ENCODE measurements around the gene SAMD10.

The SAMD10 gene

GRCh38 chr20:64010711-64011237, 31.3 kb upstream of the SAMD10 start:
- ChIA-PET POLR2A (no interaction called here), CTCF (no interaction called here)
- DNase-seq (ENCODE audit: low read depth, low spot score): peak; percentile 23
- H3K4me3 ChIP-seq (ENCODE audit: low read depth, low read length): no peak overlapping the region
- no peak for TF ChIP-seq CTCF (IDR thresholded peaks at IDR 0.05; ENCODE audit: insufficient read depth, low read length, missing control alignments)

GRCh38 chr20:64009811-64010387, 30.5 kb upstream of the SAMD10 start:
- H3K4me3 ChIP-seq (ENCODE audit: low read depth, low read length): no peak overlapping the region
- ChIA-PET POLR2A (no interaction called here), CTCF (no interaction called here)
- DNase-seq (ENCODE audit: low read depth, low spot score): no peak
- no peak for TF ChIP-seq CTCF (IDR thresholded peaks at IDR 0.05; ENCODE audit: insufficient read depth, low read length, missing control alignments)

- POLR2A ChIA-PET: no interaction called here
- DNase-seq (ENCODE audit: low read depth, low spot score): no peak
Observed at GRCh38 chr20:64006902-64007301, 27.5 kb upstream of the SAMD10 start.

GRCh38 chr20:64006490-64006889, 27.0 kb upstream of the SAMD10 start:
- no peak for TF ChIP-seq CTCF (IDR thresholded peaks at IDR 0.05; ENCODE audit: insufficient read depth, low read length, missing control alignments)
- no peak for DNase-seq (ENCODE audit: low read depth, low spot score)
- ChIA-PET CTCF (interaction anchor here (1.2 to 1.6 kb wide), 3 partner anchors 26 to 51 kb away, joined by 3 to 4 read pairs (median 3); no protein-coding TSS in a partner anchor), POLR2A (no interaction called here)
- no peak overlapping the region for H3K4me3 ChIP-seq (ENCODE audit: low read depth, low read length)

More at GRCh38 chr20:64006902-64007301, 27.5 kb upstream of the SAMD10 start:
- TF ChIP-seq CTCF (IDR thresholded peaks at IDR 0.05; ENCODE audit: insufficient read depth, low read length, missing control alignments): no peak
- CTCF ChIA-PET: interaction anchor here (1.2 kb wide), 2 partner anchors 27 to 32 kb away, joined by 3 to 4 read pairs; no protein-coding TSS in a partner anchor
- H3K4me3 ChIP-seq (ENCODE audit: low read depth, low read length): no peak overlapping the region

- no peak for DNase-seq (ENCODE audit: low read depth, low spot score)
- no peak for TF ChIP-seq CTCF (IDR thresholded peaks at IDR 0.05; ENCODE audit: insufficient read depth, low read length, missing control alignments)
- ChIA-PET POLR2A (no interaction called here), CTCF (interaction anchor here (1.6 to 2.2 kb wide), 3 partner anchors 20 to 52 kb away, joined by 3 to 11 read pairs (median 3); partner anchors contain the start of gene PRPF6)
- H3K4me3 ChIP-seq (ENCODE audit: low read depth, low read length): no peak overlapping the region
Observed at GRCh38 chr20:64005394-64005793, 26.0 kb upstream of the SAMD10 start.

- ChIA-PET POLR2A (no interaction called here), CTCF (interaction anchor here (0.8 to 2.2 kb wide), 6 partner anchors 19 to 466 kb away, joined by 3 to 11 read pairs (median 4); partner anchors contain the start of gene PRPF6)
- DNase-seq (ENCODE audit: low read depth, low spot score): no peak
- no peak overlapping the region for H3K4me3 ChIP-seq (ENCODE audit: low read depth, low read length)
- no peak for TF ChIP-seq CTCF (IDR thresholded peaks at IDR 0.05; ENCODE audit: insufficient read depth, low read length, missing control alignments)
Observed at GRCh38 chr20:64003960-64004725, 24.7 kb upstream of the SAMD10 start.
